Measurements from ENCODE around the gene MESP1.

- TF ChIP-seq CTCF (IDR thresholded peaks at IDR 0.05; ENCODE audit: borderline replicate concordance, extremely low read depth, low read length, poor library complexity, severe bottlenecking) (no peak), EZH2 (IDR thresholded peaks at IDR 0.05; ENCODE audit: borderline replicate concordance, low read depth, low read length, severe bottlenecking) (no peak)
These were observed 994 bp downstream of the MESP1 start for GRCh38 chr15:89749951-89750559.
